Measurements from ENCODE around the gene OR10T2.
"Not testable (repeated sequence)": the region's sequence is repeated elsewhere in the genome, so short reads cannot be mapped to it uniquely, and the experiment has no call there.

OR10T2 gene

DNA sequence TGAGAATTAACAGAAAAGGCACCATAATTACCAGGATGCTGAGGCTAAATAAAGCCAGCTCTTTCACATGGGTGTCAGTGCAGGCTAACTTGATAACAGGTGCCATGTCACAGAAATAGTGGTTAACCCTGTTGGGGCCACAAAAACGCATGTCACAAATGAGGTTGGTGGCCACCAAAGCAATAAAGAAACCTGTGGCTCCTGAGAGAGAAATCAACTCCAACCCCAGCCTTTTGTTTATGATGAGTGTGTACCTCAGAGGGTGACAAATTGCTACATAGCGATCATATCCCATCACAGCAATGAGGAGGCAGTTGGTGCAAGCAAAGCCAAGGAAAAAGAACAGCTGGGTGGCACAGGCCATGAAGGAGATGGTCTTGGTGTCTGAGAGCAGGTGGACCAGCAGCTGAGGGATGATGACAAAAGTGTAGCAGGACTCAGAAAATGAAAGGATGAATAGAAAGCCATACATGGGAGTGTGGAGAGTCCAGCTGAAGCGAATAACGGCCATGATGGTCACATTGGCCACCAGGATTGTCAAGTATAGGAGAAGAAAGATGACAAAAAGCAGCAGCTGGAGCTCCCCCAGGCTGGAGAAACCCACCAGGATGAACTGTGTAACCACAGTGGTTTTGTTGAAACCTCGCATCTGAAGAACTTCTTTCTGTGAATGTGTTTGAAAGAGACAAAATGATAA, at the start of gene OR10T2:
Gene OR10T2 (minus strand): TSS at position 649 of the 697 bp plus-strand sequence. CDS start 0 bp downstream, at position 649.
- DNase-seq (ENCODE audit: low read depth in 1 of 2, low spot score in 1 of 2), result no peak

DNA sequence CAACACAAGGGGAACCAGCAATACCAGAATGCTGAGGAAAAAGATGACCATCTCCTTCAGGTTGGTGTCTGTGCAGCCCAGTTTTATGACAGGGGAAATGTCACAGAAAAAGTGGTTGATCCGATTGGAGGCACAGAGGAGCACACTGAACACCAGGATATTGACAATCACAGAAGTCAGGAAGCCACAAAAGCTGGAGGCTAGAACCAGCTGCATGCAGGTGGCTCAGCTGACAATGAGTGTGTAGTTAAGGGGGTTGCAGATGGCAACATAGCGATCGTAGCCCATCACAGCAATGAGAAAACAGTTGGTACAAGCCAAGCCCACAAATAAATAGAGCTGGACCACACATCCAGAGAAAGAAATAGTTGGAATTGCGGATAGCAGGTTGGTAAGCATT, 46.1 kb upstream of the OR10T2 start:
- DNase-seq (ENCODE audit: low read depth in 1 of 2, low spot score in 1 of 2), result no peak

DNA sequence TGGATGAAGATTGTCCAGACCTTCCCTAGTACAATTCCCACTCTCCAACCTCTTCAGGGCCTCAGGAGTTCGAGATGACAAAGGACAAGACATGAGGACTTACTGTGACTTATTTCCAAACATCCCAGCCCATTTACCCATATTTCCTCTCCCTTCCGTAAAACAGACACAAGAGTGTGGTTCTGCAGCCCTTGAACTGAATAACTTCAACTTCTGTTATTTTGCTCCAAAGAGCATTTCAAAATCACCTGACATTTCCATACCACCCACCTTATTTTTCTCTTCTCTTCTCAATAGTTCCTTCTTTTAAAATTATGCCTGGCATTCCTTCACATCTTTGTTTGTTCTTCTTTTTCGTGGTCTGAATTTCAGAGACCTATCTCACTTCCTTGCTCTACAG, 35.5 kb upstream of the OR10T2 start:
- DNase-seq (ENCODE audit: low read depth in 1 of 2, low spot score in 1 of 2), result no peak

DNA sequence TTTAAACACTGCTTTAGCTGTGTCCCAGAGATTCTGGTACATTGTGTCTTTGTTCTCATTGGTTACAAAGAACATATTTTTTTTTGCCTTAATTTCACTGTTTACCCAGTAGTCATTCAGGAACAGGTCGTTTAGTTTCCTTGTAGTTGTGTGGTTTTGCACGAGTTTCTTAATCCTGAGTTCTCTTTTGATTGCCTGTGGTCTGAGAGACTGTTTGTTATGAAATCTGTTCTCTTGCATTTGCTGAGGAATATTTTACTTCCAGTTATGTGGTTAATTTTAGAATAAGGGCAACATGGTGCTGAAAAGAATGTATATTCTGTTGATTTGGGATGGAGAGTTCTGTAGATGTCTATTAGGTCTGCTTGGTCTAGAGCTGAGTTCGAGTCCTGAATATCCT, 30.9 kb upstream of the OR10T2 start:
- DNase-seq (ENCODE audit: low read depth in 1 of 2, low spot score in 1 of 2), result not testable (repeated sequence)

- no peak for DNase-seq (ENCODE audit: low read depth in 1 of 2, low spot score in 1 of 2)
These were observed 26.9 kb upstream of the OR10T2 start, which contains the start of gene OR10K2 for GRCh38 chr1:158426137-158426536. Gene OR10K2 (minus strand): TSS chr1:158426237. CDS start chr1:158420866, 5,371 bp downstream.

- DNase-seq (ENCODE audit: low read depth in 1 of 2, low spot score in 1 of 2), result no peak
These were observed 25.8 kb upstream of the OR10T2 start for GRCh38 chr1:158425027-158425426.

GRCh38 chr1:158422212-158422611, 22.9 kb upstream of the OR10T2 start:
- no peak for DNase-seq (ENCODE audit: low read depth in 1 of 2, low spot score in 1 of 2)

DNA sequence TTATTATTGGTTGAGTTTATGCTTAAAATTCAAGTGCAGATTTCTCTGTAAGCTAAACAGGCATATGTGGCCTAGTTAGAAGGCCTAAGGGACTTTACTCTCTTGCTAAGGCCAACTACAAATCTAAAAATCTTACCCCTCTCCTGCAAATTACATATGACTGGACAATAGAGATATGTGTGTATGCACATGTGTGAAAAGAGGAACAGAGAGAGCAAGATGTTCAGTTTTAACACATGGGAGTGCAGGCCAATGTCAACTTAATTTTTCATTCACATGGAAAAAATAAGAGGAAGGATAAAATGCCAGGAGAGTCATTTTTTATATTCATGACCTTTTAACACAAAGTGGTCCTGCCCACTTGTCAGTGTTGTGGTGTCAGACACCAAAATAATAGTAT, 18.3 kb upstream of the OR10T2 start:
- DNase-seq (ENCODE audit: low read depth in 1 of 2, low spot score in 1 of 2), result no peak

DNA sequence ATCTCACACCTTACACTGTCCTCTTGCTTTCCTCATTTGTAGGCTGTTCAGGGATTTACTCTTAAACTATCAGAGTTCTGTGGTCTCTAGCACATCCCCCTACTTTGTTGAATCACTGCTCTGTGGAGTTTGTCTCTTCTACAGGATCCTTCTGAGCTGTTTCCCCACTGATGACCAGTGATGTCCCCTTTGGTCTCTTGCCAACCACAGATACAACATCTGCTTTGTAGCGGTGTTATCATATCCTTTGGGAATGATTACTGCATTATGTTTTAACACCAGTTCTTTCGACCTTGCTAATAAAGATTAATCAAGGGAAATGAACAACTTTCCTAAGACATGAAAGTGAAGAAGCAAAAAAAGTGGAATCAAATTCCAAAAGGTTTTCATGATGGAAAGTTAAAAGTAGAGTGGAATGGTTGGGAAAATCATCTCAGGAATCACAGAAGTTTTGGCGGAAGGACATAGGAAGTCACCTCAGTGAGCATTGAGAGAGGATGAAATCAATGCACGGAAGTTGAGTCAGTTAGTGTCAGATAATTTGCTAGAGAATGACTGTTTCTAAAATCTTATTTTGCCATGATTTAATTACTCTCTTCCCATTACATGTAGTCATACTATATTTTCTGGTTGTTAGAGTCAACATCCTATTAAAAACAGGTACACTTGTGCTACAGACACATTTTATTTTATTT, 15.5 kb upstream of the OR10T2 start:
- DNase-seq (ENCODE audit: low read depth in 1 of 2, low spot score in 1 of 2), result no peak

DNA sequence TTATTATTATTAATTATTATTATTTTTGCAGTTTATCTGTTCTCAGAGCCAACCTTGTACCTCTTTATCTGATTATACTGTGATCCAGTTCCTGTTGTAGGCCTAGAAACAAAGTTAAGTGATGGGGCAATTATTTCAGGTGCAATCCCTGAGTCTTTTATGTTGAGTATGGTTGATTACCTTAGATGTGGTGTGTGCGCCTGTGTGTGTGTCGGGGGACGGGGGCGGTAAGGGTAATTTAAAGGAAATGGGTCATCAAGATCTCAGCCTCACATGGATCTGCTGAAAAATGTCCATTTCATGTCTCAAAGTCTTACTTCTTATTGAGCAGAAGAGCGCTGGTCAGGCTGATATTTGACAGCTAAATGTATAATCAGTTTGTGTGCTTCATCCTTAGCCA, 7.8 kb upstream of the OR10T2 start:
- no peak for DNase-seq (ENCODE audit: low read depth in 1 of 2, low spot score in 1 of 2)

GRCh38 chr1:158400871-158401270, 1.6 kb upstream of the OR10T2 start:
- no peak for DNase-seq (ENCODE audit: low read depth in 1 of 2, low spot score in 1 of 2)

DNA sequence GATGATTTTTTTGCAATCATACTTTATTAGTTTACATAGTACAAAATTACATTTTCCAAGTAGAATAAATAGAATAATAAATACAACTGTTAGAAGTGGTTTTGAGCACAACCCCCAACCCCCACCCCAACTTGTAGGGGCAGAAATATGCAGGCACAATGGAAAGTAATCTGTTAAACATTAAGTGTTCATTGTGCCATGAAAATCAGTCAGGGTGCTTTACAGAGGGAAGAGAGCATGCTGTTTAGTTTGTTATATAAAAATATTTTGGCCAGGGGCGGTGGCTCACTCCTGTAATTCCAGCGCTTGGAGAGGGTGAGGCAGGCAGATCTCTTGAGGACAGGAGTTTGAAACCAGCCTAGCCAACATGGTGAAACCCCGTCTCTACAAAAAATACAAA, 2.6 kb downstream of the OR10T2 start:
- no peak for DNase-seq (ENCODE audit: low read depth in 1 of 2, low spot score in 1 of 2)

- DNase-seq (ENCODE audit: low read depth in 1 of 2, low spot score in 1 of 2), result no peak
These were observed 5.8 kb downstream of the OR10T2 start for GRCh38 chr1:158393476-158393875.

- no peak for DNase-seq (ENCODE audit: low read depth in 1 of 2, low spot score in 1 of 2)
These were observed 8.2 kb downstream of the OR10T2 start for GRCh38 chr1:158391099-158391498.

GRCh38 chr1:158390331-158390730, 8.9 kb downstream of the OR10T2 start:
- no peak for DNase-seq (ENCODE audit: low read depth in 1 of 2, low spot score in 1 of 2)

DNA sequence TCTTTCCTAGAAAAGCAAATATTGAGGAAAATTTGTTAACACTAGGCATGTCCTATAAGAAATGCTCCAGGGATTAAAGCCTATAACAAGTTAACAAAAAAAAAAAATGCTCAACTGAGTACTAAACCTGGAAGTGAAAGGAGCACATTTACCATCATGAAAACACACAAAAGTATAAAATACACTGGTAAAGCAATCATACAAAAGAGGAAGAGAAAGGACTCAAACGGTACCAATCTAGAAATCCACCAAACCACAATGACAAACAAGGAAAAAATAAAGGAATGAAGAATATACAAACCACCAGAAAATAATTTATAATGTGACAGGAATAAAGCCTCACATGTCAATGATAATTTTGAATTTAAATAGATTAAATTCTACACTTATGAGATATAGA, 24.4 kb downstream of the OR10T2 start:
- DNase-seq (ENCODE audit: low read depth in 1 of 2, low spot score in 1 of 2), result no peak

DNA sequence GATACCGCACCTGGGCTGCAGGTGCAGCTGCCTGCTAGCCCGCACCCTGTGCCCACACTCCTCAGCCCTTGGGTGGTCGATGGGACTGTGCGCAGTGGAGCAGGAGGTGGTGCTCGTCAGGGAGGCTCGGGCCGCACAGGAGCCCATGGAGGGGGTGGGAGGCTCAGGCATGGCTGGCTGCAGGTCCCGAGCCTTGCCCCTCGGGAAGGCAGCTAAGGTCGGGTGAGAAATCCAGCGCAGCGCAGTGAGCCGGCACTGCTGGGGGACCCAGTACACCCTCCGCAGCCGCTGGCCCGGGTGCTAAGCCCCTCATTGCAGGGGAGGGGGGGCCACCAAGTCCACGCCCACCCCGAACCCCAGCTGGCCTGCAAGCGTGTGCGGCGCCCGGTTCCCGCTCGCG, 25.2 kb downstream of the OR10T2 start:
- DNase-seq (ENCODE audit: low read depth in 1 of 2, low spot score in 1 of 2), result not testable (repeated sequence)

DNA sequence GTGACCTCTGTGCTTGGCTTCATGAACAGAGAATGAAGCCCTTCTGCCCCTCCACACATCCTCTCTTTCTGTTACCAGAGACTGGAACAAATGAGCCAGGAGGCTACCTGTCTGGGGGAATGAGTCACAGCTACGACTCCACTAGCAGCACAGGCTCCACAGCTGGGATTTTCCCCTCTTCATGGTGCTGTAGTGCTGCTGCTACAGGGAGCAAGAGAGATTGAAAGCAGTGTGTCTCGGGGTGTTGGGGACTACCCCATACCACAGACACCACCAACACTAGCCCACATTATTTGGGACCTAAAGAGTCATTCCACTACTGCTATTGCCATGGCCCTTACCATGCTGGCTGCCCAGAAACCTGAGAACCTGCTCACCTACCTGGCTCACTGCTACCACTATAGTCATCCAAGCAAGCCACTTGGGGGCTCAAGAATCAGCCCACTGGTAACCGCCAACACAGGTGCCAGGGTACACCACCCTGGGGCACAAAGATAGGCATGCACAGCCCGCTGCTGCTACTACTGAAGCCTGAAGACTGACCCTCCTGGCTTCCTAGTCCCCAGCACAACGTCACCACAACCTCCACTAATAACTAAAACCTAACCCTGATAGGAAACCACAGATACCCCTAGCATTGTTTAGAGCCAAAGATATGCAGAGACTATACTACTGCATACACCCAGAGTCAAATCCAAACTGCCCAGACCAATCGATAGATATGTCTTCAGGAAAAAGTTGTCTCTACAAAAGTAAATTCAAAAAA, 27.9 kb downstream of the OR10T2 start:
- no peak for DNase-seq (ENCODE audit: low read depth in 1 of 2, low spot score in 1 of 2)

- DNase-seq (ENCODE audit: low read depth in 1 of 2, low spot score in 1 of 2), result no peak
These were observed 32.5 kb downstream of the OR10T2 start for GRCh38 chr1:158366783-158367182.

DNA sequence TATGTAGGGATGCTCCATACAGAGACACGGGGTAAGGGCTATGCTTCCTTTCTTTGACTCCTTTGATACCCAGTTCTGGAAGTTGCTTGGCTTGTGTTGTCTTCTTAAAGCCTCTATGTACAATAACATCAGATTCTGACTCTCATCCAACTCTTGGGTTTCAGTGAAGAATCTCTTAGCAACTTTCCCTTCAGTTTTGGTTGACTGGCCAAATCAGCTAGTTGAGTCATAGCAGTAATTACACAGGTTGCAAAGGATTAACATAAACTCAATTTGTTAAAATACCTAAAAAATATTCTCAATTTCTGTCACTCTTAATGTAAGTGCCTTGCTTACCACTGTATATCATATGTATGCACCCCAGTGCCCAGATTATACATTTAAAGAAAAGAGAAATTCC, 36.3 kb downstream of the OR10T2 start:
- no peak for DNase-seq (ENCODE audit: low read depth in 1 of 2, low spot score in 1 of 2)

DNA sequence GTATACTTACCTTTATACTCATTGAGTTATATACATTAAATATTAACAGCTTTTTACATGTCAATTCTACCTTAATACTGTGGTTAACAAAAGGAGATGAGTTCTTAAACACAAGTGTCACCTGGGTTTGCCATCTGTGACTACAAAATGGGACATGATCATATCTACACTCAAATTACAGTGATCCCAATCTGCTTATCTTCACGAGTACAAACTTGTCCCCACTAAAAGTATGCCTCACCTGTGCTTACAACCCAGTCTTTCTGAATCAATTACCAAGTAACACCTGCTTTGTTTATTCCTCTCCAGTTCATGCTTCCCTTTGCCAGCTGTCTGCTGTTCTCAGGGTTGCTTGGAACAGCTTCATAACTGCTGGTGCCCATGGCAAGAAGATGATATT, 36.8 kb downstream of the OR10T2 start:
- no peak for DNase-seq (ENCODE audit: low read depth in 1 of 2, low spot score in 1 of 2)

DNA sequence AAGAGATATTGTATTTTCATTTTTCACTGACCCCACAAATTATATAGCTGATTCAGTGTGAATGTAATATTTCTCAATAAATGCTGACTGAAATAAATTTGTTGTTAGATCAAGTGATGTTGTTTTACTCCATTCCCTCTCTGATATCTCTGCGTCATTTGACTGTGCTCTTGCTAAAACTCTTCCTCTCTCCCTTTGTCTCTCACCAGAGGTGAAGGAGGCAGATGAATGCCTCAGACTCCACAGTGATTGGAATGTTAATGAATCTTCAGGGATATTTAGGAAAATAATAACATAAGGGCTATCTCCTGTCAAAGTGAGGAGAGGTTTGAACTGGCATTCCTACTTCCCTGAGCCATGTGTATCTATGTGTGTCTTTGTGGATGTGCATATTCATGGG, 41.8 kb downstream of the OR10T2 start:
- DNase-seq (ENCODE audit: low read depth in 1 of 2, low spot score in 1 of 2), result no peak

Data from stimulated activated CD4-positive, alpha-beta T cell treated with anti-CD3 and anti-CD28 coated beads, Interleukin-15, amount 100 ng/mL, for 1 hour (primary cell).